Measurements from ENCODE around the gene PSD.

Gene PSD

DNA sequence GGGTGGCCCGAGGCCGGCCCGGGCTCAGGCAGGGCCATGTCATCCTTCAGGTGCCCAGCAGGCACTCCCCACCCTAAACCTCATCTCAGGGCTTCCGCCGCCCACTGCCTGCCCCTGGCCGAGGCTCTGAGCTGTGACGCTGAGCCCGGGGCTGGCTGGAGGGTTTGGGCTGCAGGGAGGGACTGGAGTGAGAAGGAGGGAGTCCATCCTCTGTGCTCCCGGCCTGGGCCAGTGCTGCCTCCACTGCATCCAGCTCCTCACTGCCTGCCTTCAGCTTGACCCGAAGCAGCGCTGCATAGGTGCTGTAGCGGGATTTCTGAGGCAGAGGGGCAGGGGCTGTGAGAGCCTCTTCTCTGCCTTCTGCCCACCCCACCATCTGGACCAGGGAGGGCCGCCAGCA is 15.5 kb downstream of the PSD start:
- DNase-seq (ENCODE audit: low read depth) = no peak

DNA sequence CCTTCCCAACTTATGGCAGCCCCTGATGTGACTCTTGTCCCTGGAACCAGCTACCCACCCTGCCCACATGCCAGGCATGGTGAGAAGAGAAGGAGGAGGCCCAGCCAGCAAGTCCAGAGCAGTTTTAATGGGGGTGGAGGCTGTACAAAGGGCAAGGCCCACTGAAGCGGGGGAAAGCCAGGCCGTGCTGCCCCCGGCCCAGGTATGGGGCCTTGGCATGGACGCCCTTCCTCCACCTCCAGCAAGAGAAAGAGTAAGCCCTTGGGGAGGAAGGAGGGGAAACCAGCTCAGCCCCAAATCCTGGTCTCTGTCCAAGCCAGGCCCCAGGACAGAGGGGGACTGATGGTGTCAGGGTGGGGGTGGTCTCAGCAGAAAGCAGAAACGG is 16.1 kb downstream of the PSD start:
- DNase-seq (ENCODE audit: low read depth) = no peak

DNA sequence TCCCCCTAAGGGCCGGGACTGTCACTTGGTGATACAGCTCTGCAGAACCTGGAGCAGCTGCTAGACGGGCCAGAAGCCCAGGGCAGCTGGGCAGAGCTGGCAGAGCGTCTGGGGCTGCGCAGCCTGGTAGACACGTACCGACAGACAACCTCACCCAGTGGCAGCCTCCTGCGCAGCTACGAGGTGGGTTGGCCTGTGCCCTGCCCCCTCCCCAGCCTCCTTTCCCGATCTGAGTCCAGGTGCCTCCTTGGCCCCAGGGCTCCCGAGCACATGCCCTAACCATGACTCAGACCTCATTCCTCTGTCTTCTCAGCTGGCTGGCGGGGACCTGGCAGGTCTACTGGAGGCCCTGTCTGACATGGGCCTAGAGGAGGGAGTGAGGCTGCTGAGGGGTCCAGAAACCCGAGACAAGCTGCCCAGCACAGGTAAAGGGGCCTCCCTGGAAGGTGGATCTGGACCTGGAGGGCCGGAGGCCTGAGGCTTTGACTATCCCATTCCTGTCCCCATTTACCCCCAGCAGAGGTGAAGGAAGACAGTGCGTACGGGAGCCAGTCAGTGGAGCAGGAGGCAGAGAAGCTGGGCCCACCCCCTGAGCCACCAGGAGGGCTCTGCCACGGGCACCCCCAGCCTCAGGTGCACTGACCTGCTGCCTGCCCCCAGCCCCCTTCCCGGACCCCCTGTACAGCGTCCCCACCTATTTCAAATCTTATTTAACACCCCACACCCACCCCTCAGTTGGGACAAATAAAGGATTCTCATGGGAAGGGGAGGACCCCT is 16.7 kb downstream of the PSD start:
- DNase-seq (ENCODE audit: low read depth) = no peak

- DNase-seq (ENCODE audit: low read depth) = no peak
Observed at GRCh38 chr10:102401342-102401654, 17.3 kb downstream of the PSD start.

- DNase-seq (ENCODE audit: low read depth) = no peak
Observed at GRCh38 chr10:102400598-102401341, 17.8 kb downstream of the PSD start.

GRCh38 chr10:102400076-102400475 is 18.5 kb downstream of the PSD start:
- DNase-seq (ENCODE audit: low read depth) = no peak

- no peak for DNase-seq (ENCODE audit: low read depth)
Observed at GRCh38 chr10:102399217-102400021, 19.2 kb downstream of the PSD start.

DNA sequence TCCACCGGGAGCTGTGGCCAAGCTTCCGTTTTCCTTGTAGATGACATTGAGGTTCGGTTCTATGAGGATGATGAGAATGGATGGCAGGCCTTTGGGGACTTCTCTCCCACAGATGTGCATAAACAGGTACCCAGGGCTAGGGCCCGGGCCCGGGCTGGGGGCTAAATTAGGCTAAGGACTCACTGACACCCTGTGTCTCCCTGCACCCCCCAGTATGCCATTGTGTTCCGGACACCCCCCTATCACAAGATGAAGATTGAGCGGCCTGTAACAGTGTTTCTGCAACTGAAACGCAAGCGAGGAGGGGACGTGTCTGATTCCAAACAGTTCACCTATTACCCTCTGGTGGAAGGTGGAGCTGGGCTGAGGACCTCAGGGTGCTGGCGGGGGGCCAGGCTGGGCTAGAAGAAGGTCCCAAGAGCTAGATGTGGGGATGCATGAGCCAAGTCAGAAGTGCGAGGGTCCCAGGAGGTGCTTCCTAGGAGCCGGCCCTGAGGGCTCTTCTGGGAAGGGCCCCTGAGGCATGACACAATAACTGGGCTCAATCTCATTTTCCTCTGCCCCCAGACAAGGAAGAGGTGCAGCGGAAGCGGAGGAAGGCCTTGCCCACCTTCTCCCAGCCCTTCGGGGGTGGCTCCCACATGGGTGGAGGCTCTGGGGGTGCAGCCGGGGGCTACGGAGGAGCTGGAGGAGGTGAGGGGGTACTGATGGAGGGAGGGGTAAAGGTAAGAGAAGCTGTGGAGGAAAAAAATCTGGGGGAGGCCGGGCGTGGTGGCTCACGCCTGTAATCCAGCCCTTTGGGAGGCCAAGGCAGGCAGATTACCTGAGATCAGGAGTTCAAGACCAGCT is 20.2 kb downstream of the PSD start:
- DNase-seq (ENCODE audit: low read depth) = no peak

DNA sequence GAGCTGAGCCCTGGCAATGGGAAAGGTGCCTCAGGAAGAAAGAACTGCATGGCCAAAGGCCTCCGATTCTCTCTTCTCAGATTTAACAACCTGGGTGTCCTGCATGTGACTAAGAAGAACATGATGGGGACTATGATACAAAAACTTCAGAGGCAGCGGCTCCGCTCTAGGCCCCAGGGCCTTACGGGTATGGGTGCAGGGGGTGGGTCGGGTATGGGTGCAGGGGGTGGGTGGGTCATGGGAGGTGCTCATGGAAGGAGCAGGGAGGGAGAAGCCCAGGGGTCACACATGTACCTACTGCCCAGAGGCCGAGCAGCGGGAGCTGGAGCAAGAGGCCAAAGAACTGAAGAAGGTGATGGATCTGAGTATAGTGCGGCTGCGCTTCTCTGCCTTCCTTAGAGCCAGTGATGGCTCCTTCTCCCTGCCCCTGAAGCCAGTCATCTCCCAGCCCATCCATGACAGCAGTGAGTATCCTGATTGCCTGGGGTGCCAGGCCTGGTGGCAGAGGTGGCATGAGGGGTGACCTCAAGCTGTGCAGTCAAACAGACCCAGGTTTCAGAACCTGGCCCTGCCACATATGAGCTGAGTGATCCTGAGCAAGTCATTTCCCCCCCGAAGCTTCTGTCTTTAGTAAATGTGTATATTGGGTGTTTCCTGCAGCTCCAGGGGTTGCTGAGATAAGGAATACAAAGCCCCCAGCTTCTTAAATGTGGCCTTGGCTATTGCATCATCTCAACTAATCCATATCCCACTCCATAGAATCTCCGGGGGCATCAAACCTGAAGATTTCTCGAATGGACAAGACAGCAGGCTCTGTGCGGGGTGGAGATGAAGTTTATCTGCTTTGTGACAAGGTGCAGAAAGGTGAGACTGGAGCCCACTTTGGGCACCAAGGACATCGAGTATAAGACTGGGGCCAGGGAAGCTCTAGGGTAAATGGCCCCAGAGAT is 21.1 kb downstream of the PSD start:
- no peak for DNase-seq (ENCODE audit: low read depth)

DNA sequence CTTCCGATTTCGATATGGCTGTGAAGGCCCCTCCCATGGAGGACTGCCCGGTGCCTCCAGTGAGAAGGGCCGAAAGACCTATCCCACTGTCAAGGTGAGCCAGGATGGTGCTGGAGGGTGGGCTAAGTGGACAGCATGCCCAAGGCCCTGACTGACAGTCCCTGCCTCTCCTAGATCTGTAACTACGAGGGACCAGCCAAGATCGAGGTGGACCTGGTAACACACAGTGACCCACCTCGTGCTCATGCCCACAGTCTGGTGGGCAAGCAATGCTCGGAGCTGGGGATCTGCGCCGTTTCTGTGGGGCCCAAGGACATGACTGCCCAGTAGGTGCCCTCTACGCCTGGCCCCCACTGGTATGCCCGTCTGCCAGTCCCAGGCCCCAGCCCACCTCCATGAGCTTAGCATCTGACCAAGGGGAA is 21.8 kb downstream of the PSD start:
- DNase-seq (ENCODE audit: low read depth) = no peak

DNA sequence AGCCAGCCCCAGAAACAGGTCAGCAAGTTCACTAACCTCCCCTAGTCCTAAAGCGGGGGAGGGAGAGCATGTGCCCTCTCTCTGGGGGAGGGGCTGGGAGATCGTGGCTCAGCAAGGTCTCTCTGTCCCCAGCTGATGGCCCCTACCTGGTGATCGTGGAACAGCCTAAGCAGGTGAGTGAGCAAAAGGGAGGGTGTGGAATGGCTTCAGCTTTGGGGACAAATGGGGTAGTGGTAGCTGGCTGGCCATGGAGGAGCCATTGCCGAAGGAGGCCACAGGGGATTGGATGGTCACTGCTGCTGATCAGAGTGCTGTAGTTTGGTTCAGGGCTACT is 22.3 kb downstream of the PSD start:
- no peak for DNase-seq (ENCODE audit: low read depth)

DNA sequence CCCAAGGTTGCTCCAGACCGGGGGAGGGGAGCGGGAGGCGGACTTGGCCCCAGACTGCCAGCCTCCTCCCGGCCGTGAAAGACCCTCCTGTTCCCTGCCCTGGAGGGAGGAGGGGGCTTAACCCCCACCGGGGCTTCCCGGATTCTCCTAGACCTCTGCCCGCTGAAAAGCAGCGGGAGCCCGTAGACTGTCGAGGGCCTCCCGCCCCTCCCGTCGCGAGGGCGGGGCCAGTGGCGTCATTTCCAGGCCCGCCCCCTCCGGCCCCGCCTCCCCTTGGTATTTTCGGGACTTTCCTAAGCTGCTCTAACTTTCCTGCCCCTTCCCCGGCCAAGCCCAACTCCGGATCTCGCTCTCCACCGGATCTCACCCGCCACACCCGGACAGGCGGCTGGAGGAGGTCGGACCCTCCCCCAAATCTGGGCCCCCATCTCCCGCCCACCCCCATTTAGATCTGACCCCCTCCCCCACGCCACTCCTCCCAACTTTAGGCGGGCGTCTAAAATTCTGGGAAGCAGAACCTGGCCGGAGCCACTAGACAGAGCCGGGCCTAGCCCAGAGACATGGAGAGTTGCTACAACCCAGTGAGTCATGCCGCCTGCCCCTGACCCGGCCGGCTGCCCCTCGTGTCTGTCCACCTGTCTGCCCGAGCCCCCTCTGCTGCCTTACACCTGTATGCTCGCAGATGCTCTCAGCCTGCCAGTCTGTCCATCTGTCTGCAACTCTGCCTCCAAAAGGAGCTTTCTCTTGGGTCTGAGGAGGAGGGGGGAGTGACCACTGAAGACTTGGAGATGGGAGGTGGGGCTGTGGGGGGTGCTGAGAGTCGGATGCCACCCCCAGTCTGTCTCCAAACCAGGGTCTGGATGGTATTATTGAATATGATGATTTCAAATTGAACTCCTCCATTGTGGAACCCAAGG is 22.9 kb downstream of the PSD start, which contains the start of gene NFKB2:
Gene NFKB2 (plus strand): TSS at position 306 of the 917 bp plus-strand sequence. CDS start 255 bp downstream, at position 561.
- DNase-seq (ENCODE audit: low read depth) = no peak

DNA sequence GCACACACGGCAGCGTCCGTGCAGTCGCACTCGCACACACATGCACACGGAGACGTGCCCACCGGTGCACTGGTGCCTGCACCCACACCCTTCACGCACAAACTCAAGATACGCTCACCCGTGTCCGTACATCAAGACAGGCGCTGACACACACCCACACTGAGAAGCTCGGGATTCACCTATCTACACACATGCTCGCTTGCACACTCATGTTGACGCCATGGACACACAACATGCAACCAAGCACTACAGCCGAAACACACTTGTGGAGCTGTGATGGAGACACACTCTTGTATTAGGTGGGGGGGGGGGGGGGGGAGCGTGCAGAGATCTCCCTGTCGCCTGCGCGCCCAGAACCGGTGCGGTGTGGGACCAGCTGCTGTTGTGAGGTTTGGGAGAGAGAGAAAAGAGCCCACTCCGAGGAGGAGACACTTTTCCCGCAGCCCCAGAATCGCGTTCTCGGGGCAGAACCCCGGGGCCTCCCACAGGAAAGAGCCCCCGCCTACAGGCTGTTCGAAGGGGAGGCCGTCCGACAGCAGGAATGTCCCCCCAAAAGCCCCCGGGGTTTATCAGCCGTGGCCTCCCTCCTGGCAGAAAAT is 23.7 kb downstream of the PSD start:
- DNase-seq (ENCODE audit: low read depth) = no peak

DNA sequence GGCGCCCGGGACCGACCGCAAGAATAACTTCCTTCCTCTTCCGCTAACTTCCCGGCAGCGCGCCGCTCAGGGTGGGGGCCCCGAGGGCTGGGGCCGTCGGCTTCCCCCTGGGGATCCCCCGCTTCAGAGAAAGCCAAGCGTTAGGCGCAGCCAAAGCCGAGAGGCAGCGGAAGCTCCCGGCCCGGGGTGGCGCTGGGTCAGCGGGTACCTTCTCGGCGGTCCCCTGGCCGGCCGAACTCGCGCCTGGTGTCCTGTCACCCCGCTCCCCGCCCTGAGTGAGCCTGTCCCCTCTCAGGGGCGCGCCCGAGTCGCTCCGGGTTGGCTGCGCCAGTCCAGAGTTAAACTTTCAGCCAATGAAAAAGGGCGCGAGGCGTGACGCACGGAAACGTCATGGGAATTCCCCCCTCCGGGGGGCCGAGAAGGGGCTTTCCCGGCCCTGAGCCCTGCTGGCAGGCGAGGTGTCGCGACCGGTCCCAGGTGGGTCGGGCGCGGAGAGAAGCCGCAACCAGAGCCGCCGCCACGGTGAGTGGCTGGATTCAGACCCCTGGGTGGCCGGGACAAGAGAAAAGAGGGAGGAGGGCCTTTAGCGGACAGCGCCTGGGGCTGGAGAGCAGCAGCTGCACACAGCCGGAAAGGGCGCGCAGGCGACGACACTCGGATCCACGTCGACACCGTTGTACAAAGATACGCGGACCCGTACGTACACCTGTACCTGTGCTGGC is 24.3 kb downstream of the PSD start:
- peak; percentile 59 for DNase-seq (ENCODE audit: low read depth)

DNA sequence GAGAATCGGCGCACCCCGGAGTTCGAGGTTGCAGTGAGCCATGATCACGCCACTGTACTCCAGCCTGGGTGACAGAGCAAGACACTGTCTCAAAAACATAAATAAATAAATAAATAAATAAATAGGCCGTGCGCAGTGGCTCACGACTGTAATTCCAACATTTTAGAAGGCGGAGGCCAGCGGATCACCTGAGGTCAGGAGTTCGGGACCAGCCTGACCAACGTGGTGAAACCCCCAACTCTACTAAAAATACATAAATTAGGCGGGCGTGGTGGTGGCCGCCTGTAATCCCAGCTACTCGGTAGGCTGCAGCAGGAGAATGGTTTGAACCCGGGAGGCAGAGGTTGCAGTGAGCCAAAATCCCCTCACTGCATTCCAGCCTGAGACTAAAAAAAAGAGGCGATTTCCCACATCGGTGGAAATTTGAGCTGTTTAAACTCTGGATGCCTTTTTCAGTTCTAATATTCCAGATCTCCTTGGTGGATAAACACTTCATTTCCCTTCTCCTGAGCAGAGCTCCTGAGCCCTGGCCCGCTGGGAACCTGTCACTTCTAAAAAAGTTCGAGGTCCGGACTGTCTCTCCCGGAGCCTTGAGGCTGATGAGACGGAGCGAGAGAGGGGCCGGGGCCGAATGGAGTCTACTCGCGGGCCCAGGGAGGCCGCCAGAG is 25.0 kb downstream of the PSD start:
- no peak for DNase-seq (ENCODE audit: low read depth)

DNA sequence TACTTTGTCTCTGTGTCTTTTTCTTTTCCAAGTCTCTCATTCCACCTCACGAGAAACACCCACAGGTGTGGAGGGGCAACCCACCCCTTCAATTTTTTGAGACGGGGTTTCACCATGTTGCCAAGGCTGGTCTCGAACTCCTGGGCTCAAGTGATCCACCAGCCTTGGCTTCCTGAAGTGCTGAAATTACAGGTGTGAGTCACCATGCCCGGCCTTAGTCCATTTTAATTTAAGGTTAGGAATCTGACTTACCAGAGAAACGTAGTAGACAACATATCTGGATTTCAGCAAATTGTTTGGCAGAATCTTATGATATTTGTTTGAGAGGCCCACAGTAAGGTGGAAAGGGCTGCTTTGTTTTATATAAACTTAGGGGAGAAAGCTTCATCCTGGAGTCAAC is 26.3 kb downstream of the PSD start:
- no peak for DNase-seq (ENCODE audit: low read depth)

GRCh38 chr10:102389894-102390293 is 28.7 kb downstream of the PSD start:
- DNase-seq (ENCODE audit: low read depth) = no peak

All from GM04503 (cell line).